Measurements from ENCODE around the gene PIF1. TPM values are rescaled to one million over a fixed set of nuclear protein-coding genes. Genes with fewer than 3 reads are reported as not detected.

The PIF1 gene
- total RNA-seq, 2 experiments from 2014 or later, result 82.9 to 126 TPM

GRCh38 chr15:64844576-64845145 lies 19.2 kb upstream of the PIF1 start:
- no TSS peak for BruUV-seq (replicated peaks)
- peaks cover 12% of the 10 kb centered on the region for H3K36me3 ChIP-seq (ENCODE audit: insufficient read depth, low read length)
- peaks cover 65% of the 10 kb centered on the region for H3K4me1 ChIP-seq (ENCODE audit: insufficient read depth, low read length, poor library complexity, severe bottlenecking)
- H3K9me2 ChIP-seq (ENCODE audit: insufficient read depth, low read length), result no peaks in the 10 kb centered on the region
- TF ChIP-seq, protein P1, sequence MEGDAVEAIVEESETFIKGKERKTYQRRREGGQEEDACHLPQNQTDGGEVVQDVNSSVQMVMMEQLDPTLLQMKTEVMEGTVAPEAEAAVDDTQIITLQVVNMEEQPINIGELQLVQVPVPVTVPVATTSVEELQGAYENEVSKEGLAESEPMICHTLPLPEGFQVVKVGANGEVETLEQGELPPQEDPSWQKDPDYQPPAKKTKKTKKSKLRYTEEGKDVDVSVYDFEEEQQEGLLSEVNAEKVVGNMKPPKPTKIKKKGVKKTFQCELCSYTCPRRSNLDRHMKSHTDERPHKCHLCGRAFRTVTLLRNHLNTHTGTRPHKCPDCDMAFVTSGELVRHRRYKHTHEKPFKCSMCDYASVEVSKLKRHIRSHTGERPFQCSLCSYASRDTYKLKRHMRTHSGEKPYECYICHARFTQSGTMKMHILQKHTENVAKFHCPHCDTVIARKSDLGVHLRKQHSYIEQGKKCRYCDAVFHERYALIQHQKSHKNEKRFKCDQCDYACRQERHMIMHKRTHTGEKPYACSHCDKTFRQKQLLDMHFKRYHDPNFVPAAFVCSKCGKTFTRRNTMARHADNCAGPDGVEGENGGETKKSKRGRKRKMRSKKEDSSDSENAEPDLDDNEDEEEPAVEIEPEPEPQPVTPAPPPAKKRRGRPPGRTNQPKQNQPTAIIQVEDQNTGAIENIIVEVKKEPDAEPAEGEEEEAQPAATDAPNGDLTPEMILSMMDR (conservative IDR thresholded peaks at IDR 0.05; ENCODE audit: low read length), result no peak
- no peak for TF ChIP-seq EZH2phosphoT487 (IDR thresholded peaks at IDR 0.05; ENCODE audit: borderline replicate concordance, low read depth, low read length)
- peak overlapping the region; percentile 46 for H3K27ac ChIP-seq (ENCODE audit: low read depth, low read length, poor library complexity, severe bottlenecking)
- H3K9me3 ChIP-seq (ENCODE audit: low read length), result no peaks in the 10 kb centered on the region
- peak overlapping the region; percentile 95 for H3K4me2 ChIP-seq (ENCODE audit: low read length)
- H2AFZ ChIP-seq (ENCODE audit: low read length), result no peak overlapping the region
- peak; percentile 56 for DNase-seq (ENCODE audit: low spot score)
- H4K20me1 ChIP-seq (ENCODE audit: insufficient read depth, low read length), result 0 out of 2 replicates have a peak, but pooled peaks cover 4% of the 10 kb centered on the region
- H3K4me3 ChIP-seq (ENCODE audit: low read depth, low read length, poor library complexity, severe bottlenecking), result peak overlapping the region; percentile 92
- peaks cover 36% of the 10 kb centered on the region for H3K79me2 ChIP-seq (ENCODE audit: insufficient read depth, low read depth, low read length)
- ChIA-PET CTCF (ENCODE audit: unreplicated experiment) (no interaction called here), POLR2A (interaction anchor here (2.3 kb wide), 1 partner anchor 50 kb away, joined by 13 read pairs; no protein-coding TSS in a partner anchor)
- intact Hi-C loops (cut with micrococcal nuclease; ENCODE audit: unreplicated experiment), result loop anchor here (5.0 kb wide), 1 partner anchor 183 kb away; the partner anchor contains the start of gene MTFMT

- CTCF ChIA-PET (ENCODE audit: unreplicated experiment), result no interaction called here
- Histone ChIP-seq H3K27ac (ENCODE audit: low read depth, low read length, poor library complexity, severe bottlenecking) (peak overlapping the region; percentile 46), H3K9me2 (ENCODE audit: insufficient read depth, low read length) (no peaks in the 10 kb centered on the region), H3K4me2 (ENCODE audit: low read length) (peak overlapping the region; percentile 95), H2AFZ (ENCODE audit: low read length) (no peak overlapping the region), H3K4me3 (ENCODE audit: low read depth, low read length, poor library complexity, severe bottlenecking) (peak overlapping the region; percentile 92), H3K79me2 (ENCODE audit: insufficient read depth, low read depth, low read length) (peaks cover 36% of the 10 kb centered on the region), H4K20me1 (ENCODE audit: insufficient read depth, low read length) (0 out of 2 replicates have a peak, but pooled peaks cover 4% of the 10 kb centered on the region), H3K9me3 (ENCODE audit: low read length) (no peaks in the 10 kb centered on the region), H3K4me1 (ENCODE audit: insufficient read depth, low read length, poor library complexity, severe bottlenecking) (peaks cover 66% of the 10 kb centered on the region), H3K36me3 (ENCODE audit: insufficient read depth, low read length) (peaks cover 9% of the 10 kb centered on the region)
- no peak for TF ChIP-seq EZH2phosphoT487 (IDR thresholded peaks at IDR 0.05; ENCODE audit: borderline replicate concordance, low read depth, low read length)
- TF ChIP-seq, protein P1 (conservative IDR thresholded peaks at IDR 0.05; ENCODE audit: low read length), result no peak
- DNase-seq (ENCODE audit: low spot score), result no peak
- POLR2A ChIA-PET, result interaction anchor here (0.6 to 2.3 kb wide), 3 partner anchors 15 to 50 kb away, joined by 3 to 13 read pairs (median 3); no protein-coding TSS in a partner anchor
- intact Hi-C loops (cut with micrococcal nuclease; ENCODE audit: unreplicated experiment), result loop anchor here (5.0 kb wide), 1 partner anchor 183 kb away; the partner anchor contains the start of gene MTFMT
- BruUV-seq (replicated peaks), result no TSS peak
Measured at GRCh38 chr15:64843991-64844390, 18.5 kb upstream of the PIF1 start.
